Activated CD4-positive, alpha-beta T cell treated with anti-CD3 and anti-CD28 coated beads, Interleukin-2, amount 50 U/mL, for 4 hours (primary cell): Measurements from ENCODE around the gene FRK.
"Not testable (repeated sequence)": the region's sequence is repeated elsewhere in the genome, so short reads cannot be mapped to it uniquely, and the experiment has no call there.

Experiments used
- DNase-seq, 2 experiments: peaks; one replicate each; pipeline ENCODE4 v3.0.0-alpha.2; 2020

The FRK gene

GRCh38 chr6:116073765-116074440, 13.2 kb upstream of the FRK start:
- no peak for DNase-seq

- no peak for DNase-seq
Observed at GRCh38 chr6:116072368-116072767, 11.7 kb upstream of the FRK start.

GRCh38 chr6:116070616-116071389, 10.1 kb upstream of the FRK start:
- no peak for DNase-seq

- DNase-seq: no peak
Observed at GRCh38 chr6:116070101-116070500, 9.4 kb upstream of the FRK start.

GRCh38 chr6:116066789-116067188, 6.1 kb upstream of the FRK start:
- no peak for DNase-seq

- no peak for DNase-seq
Observed at GRCh38 chr6:116064666-116065065, 4.0 kb upstream of the FRK start.

- no peak for DNase-seq
Observed at GRCh38 chr6:116062496-116062895, 1.8 kb upstream of the FRK start.

GRCh38 chr6:116059713-116060571, 749 bp downstream of the FRK start:
- DNase-seq: no peak

GRCh38 chr6:116057766-116058165, 2.9 kb downstream of the FRK start:
- no peak for DNase-seq

- DNase-seq: no peak
Observed at GRCh38 chr6:116055513-116055912, 5.2 kb downstream of the FRK start.

GRCh38 chr6:116051244-116051643, 9.4 kb downstream of the FRK start:
- no peak for DNase-seq

GRCh38 chr6:116050737-116051136, 10.0 kb downstream of the FRK start:
- no peak for DNase-seq

GRCh38 chr6:116049321-116049720, 11.4 kb downstream of the FRK start:
- DNase-seq: no peak

GRCh38 chr6:116047173-116047933, 13.3 kb downstream of the FRK start:
- DNase-seq: no peak

- DNase-seq: no peak
Observed at GRCh38 chr6:116046737-116047136, 14.0 kb downstream of the FRK start.

GRCh38 chr6:116046272-116046671, 14.4 kb downstream of the FRK start:
- DNase-seq: not testable (repeated sequence)

GRCh38 chr6:116041934-116042333, 18.8 kb downstream of the FRK start:
- no peak for DNase-seq

- DNase-seq: no peak
Observed at GRCh38 chr6:116040993-116041392, 19.7 kb downstream of the FRK start.

- no peak for DNase-seq
Observed at GRCh38 chr6:116036885-116037284, 23.8 kb downstream of the FRK start.

GRCh38 chr6:116036075-116036773, 24.5 kb downstream of the FRK start:
- no peak for DNase-seq

GRCh38 chr6:116035616-116036015, 25.1 kb downstream of the FRK start:
- no peak for DNase-seq

- no peak for DNase-seq
Observed at GRCh38 chr6:116034327-116034726, 26.4 kb downstream of the FRK start.
